ENCODE measurements around the gene LRRC46. TPM values are rescaled to one million over a fixed set of nuclear protein-coding genes. Genes with fewer than 3 reads are reported as not detected.

The LRRC46 gene
- total and polyA plus RNA-seq, 10 of the 15 experiments (the other 5 are each of a cell fraction or from before 2014, with no cell fraction given) = 0.15 to 1.8 (median 0.38) TPM; not detected in 1

DNA sequence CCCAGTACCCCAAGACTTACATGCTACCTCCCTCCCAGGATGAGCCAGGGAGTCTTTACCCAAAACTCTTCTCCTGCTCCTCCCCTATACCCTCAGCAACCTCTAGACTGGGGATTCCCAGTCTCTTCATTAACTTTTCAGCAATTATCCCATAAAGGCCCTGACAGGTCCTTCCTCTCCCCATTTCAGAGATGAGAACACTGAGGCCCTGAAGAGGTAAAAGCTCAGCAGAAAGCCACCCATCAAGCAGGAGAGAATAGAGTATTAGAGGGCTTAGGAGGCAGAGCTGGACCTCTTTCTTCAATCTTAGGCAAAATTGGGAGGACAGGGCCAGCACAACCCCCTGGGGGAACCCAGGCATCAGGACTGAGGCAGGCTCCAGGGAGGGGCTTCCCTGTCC, 25.4 kb downstream of the LRRC46 start:
- Histone ChIP-seq H3K27ac (ENCODE audit: control insufficient read depth, insufficient read depth) (no peak overlapping the region), H2AFZ (ENCODE audit: control insufficient read depth, low read depth, low read length) (no peak overlapping the region), H3K27me3 (replicated peaks in 1 of 2; ENCODE audit: control insufficient read depth in 2 of 2, insufficient read depth in 2 of 2, low read length in 1 of 2) (peaks cover 13 to 38% of the 10 kb centered on the region in 2 experiments), H3K4me2 (ENCODE audit: control insufficient read depth, insufficient read depth) (no peak overlapping the region), H3K36me3 (ENCODE audit: control insufficient read depth in 2 of 2, insufficient read depth in 2 of 2, low read length in 1 of 2) (no peaks in the 10 kb centered on the region), H3K4me3 (no peak overlapping the region), H3K4me1 (ENCODE audit: control insufficient read depth, insufficient read depth, low read length) (peaks cover 5% of the 10 kb centered on the region), H3K79me2 (ENCODE audit: control insufficient read depth, insufficient read depth, low read length) (no peaks in the 10 kb centered on the region), H3K9ac (ENCODE audit: control insufficient read depth, insufficient read depth, low read length) (no peak overlapping the region), H3K9me3 (replicated peaks; ENCODE audit: control insufficient read depth, insufficient read depth, low read length) (no peaks in the 10 kb centered on the region), H4K20me1 (ENCODE audit: control insufficient read depth, insufficient read depth) (no peaks in the 10 kb centered on the region)
- ATAC-seq (no peak), FAIRE-seq (no peak), DNase-seq (ENCODE audit: low read depth, low spot score) (no peak)
- RAD21 ChIA-PET (ENCODE audit: unreplicated experiment) = no interaction called here
- TF ChIP-seq ETV6 (conservative IDR thresholded peaks at IDR 0.05 in 1 of 2, IDR thresholded peaks at IDR 0.05 in 1 of 2; ENCODE audit: borderline replicate concordance in 1 of 2, low read depth in 1 of 2) (no peak), YY1 (IDR thresholded peaks at IDR 0.05; ENCODE audit: low read depth, low read length) (no peak), EZH2 (IDR thresholded peaks at IDR 0.05; ENCODE audit: borderline replicate concordance, control insufficient read depth, low read depth, low read length) (no peak), SIX5 (IDR thresholded peaks at IDR 0.05; ENCODE audit: low read depth, low read length, severe bottlenecking) (no peak)
- in situ Hi-C loops (cut with MboI) = no loop called here
- POLR2A ChIA-PET = interaction anchor here (0.6 kb wide), 1 partner anchor 34 kb away, joined by 5 read pairs; no protein-coding TSS in a partner anchor
- SMC1A ChIA-PET (ENCODE audit: uncharacterized antibody, unreplicated experiment) = interaction anchor here (1.3 kb wide), 1 partner anchor 35 kb away, joined by 3 read pairs; no protein-coding TSS in a partner anchor
- CTCF ChIA-PET = interaction anchor here (1.0 to 3.6 kb wide), 4 partner anchors 10 to 161 kb away, joined by 3 to 14 read pairs (median 4); partner anchors contain the start of gene SCRN2
- intact Hi-C loops (cut with micrococcal nuclease; ENCODE audit: unreplicated experiment) = no loop called here
- BruUV-seq (replicated peaks) = no TSS peak

DNA sequence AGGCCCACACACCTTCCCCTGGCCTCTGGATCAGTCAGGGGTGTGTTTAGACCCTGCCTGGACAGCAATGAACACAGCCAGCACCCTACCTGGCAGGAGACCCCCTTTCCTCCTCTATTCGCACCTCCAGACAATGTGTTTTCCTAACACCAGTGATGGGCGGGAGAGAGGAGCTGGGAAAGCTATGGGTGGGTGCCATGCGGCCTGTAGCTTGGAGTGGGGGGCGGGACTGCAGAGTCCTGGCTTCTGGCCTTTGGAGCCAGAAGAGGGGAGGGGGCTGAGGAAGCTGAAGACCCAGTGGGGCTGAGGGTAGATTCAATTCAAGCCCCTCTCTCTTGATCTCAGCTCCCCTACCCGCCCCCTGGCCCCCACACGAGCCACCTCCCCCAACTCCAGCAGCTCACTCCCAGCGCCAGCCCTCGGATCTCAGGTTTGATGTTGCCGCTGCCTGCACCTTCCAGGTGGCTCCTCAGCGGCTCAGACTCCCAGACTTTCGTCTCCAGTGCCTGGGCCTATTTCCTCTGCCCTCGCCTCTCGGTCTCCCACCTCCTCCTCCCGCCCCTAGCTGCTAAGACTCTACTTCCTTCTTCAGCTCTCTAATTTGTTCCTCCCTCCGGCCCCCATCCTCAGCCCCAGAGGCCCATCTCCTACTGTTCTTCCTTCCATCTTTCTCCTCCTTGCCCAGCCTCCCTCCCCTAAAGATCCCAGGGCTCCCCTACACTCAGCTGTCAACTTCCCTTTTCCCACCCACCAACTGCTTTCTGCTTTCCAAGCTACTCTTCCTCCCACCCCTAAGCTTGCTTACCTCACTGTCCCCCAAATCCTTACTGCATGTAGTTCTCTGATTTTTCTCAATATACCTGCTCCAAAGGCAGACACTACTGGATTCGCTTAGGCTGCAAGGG, 26.3 kb downstream of the LRRC46 start:
- ATAC-seq (no peak), FAIRE-seq (no peak), DNase-seq (ENCODE audit: low read depth, low spot score) (no peak)
- no peak overlapping the region for H3K9ac ChIP-seq (ENCODE audit: control insufficient read depth, insufficient read depth, low read length)
- H3K36me3 ChIP-seq (ENCODE audit: control insufficient read depth in 2 of 2, insufficient read depth in 2 of 2, low read length in 1 of 2) = no peaks in the 10 kb centered on the region
- in situ Hi-C loops (cut with MboI) (no loop called here), intact Hi-C loops (cut with micrococcal nuclease; ENCODE audit: unreplicated experiment) (no loop called here)
- ChIA-PET POLR2A (interaction anchor here (0.6 kb wide), 1 partner anchor 33 kb away, joined by 5 read pairs; no protein-coding TSS in a partner anchor), RAD21 (ENCODE audit: unreplicated experiment) (interaction anchor here (1.9 kb wide), 1 partner anchor 15 kb away, joined by 6 read pairs; no protein-coding TSS in a partner anchor), SMC1A (ENCODE audit: uncharacterized antibody, unreplicated experiment) (no interaction called here), CTCF (interaction anchor here (1.0 to 3.6 kb wide), 4 partner anchors 9 to 160 kb away, joined by 3 to 14 read pairs (median 4); partner anchors contain the start of gene SCRN2)
- no TSS peak for BruUV-seq (replicated peaks)
- no peak overlapping the region for H3K27ac ChIP-seq (ENCODE audit: control insufficient read depth, insufficient read depth)
- no peak overlapping the region for H3K4me2 ChIP-seq (ENCODE audit: control insufficient read depth, insufficient read depth)
- no peaks in the 10 kb centered on the region for H3K9me3 ChIP-seq (replicated peaks; ENCODE audit: control insufficient read depth, insufficient read depth, low read length)
- H3K27me3 ChIP-seq (replicated peaks in 1 of 2; ENCODE audit: control insufficient read depth in 2 of 2, insufficient read depth in 2 of 2, low read length in 1 of 2) = peaks cover 11 to 31% of the 10 kb centered on the region in 2 experiments
- no peaks in the 10 kb centered on the region for H3K4me1 ChIP-seq (ENCODE audit: control insufficient read depth, insufficient read depth, low read length)
- no peaks in the 10 kb centered on the region for H3K79me2 ChIP-seq (ENCODE audit: control insufficient read depth, insufficient read depth, low read length)
- 35% methylated on average over 12 of the region's 16 CpGs for WGBS (ENCODE audit: insufficient coverage, insufficient replicate concordance, low lambda C conversion rate, missing lambda C conversion rate)
- H2AFZ ChIP-seq (ENCODE audit: control insufficient read depth, low read depth, low read length) = no peak overlapping the region
- no peak overlapping the region for H3K4me3 ChIP-seq
- H4K20me1 ChIP-seq (ENCODE audit: control insufficient read depth, insufficient read depth) = no peaks in the 10 kb centered on the region
- TF ChIP-seq CBFB (IDR thresholded peaks at IDR 0.05; ENCODE audit: low read depth) = no peak
- TF ChIP-seq FOXM1 (IDR thresholded peaks at IDR 0.05; ENCODE audit: low read depth, low read length) = no peak
- TF ChIP-seq PAX8 (IDR thresholded peaks at IDR 0.05) = no peak
- no peak for TF ChIP-seq SMARCA5 (IDR thresholded peaks at IDR 0.05)
- TF ChIP-seq, protein P1, sequence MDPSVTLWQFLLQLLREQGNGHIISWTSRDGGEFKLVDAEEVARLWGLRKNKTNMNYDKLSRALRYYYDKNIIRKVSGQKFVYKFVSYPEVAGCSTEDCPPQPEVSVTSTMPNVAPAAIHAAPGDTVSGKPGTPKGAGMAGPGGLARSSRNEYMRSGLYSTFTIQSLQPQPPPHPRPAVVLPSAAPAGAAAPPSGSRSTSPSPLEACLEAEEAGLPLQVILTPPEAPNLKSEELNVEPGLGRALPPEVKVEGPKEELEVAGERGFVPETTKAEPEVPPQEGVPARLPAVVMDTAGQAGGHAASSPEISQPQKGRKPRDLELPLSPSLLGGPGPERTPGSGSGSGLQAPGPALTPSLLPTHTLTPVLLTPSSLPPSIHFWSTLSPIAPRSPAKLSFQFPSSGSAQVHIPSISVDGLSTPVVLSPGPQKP (IDR thresholded peaks at IDR 0.05; ENCODE audit: low read depth, low read length) = no peak
- TF ChIP-seq, protein P2, sequence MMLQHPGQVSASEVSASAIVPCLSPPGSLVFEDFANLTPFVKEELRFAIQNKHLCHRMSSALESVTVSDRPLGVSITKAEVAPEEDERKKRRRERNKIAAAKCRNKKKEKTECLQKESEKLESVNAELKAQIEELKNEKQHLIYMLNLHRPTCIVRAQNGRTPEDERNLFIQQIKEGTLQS (IDR thresholded peaks at IDR 0.05; ENCODE audit: borderline replicate concordance, extremely low read depth, low read depth, low read length) = no peak
- no peak for TF ChIP-seq SIN3A (IDR thresholded peaks at IDR 0.05; ENCODE audit: low read depth, low read length)
